Suprapubic skin (tissue), 4 donors: ENCODE data around the gene DMXL2.

Source experiments
- EP300 ChIP-seq: sonication (generic); formaldehyde crosslinking; IDR thresholded peaks from one replicate; pipeline ENCODE4 v1.6.1; 2017; ENCODE audit warnings: antibody characterized with exemption
- POLR2A ChIP-seq, 2 donors: fragments of 450-650 bp; IDR thresholded peaks; one replicate each; pipeline ENCODE4 v1.6.1; 2017; ENCODE audit warnings: antibody characterized with exemption in 2 of 2, mild to moderate bottlenecking in 2 of 2, moderate library complexity in 2 of 2
- POLR2AphosphoS5 ChIP-seq, 3 donors: sonication (generic); formaldehyde crosslinking; IDR thresholded peaks; one replicate each; pipeline ENCODE4 v1.6.1; 2017; ENCODE audit warnings: antibody characterized with exemption in 3 of 3
- TF ChIP-seq, protein P1 (sequence below), 2 donors: fragments of 200-600 bp in 1 of 2; fragments of 450-650 bp in 1 of 2; sonication (generic) in 1 of 2; IDR thresholded peaks; one replicate each; pipeline ENCODE4 v1.5.1; 2016 to 2019; ENCODE audit warnings: antibody characterized with exemption in 2 of 2, mild to moderate bottlenecking in 1 of 2, moderate library complexity in 1 of 2

DNA sequence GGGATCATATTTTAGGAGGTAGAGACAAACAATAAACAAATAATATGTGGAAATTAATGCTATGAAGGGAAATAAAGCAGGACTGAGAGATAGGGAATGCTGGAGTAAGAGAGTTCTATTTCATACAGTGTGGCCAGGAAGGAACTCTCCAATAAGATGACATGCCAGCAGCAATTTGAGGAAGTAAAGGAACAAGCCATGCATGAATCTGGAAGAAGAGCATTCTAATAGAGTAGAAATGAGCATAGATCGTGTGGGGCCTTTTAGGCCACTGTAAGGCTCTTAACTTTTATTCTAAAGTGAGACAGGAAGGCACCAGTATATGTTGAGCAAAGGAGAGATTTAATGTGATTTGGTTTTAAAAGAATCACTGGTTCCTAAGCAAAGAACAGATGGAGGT, 126.3 kb downstream of the DMXL2 start:
- TF ChIP-seq POLR2AphosphoS5 (IDR thresholded peaks at IDR 0.05) (no peak), POLR2A (IDR thresholded peaks at IDR 0.05) (no peak), EP300 (no peak)
- TF ChIP-seq, protein P1, sequence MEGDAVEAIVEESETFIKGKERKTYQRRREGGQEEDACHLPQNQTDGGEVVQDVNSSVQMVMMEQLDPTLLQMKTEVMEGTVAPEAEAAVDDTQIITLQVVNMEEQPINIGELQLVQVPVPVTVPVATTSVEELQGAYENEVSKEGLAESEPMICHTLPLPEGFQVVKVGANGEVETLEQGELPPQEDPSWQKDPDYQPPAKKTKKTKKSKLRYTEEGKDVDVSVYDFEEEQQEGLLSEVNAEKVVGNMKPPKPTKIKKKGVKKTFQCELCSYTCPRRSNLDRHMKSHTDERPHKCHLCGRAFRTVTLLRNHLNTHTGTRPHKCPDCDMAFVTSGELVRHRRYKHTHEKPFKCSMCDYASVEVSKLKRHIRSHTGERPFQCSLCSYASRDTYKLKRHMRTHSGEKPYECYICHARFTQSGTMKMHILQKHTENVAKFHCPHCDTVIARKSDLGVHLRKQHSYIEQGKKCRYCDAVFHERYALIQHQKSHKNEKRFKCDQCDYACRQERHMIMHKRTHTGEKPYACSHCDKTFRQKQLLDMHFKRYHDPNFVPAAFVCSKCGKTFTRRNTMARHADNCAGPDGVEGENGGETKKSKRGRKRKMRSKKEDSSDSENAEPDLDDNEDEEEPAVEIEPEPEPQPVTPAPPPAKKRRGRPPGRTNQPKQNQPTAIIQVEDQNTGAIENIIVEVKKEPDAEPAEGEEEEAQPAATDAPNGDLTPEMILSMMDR (IDR thresholded peaks at IDR 0.05), result no peak
